Glomerular endothelial cell (primary cell): ENCODE data around the gene PBX4. TPM values are rescaled to one million over a fixed set of nuclear protein-coding genes. Genes with fewer than 3 reads are reported as not detected.
A peak's percentile ranks its signal among the peaks of the same experiment; 100 is the strongest.

ENCODE experiments used
- DNase-seq: peaks from one replicate; pipeline ENCODE4 v3.0.0-alpha.2; 2011; ENCODE audit warnings: low read depth, low spot score; ENCODE audit errors: extremely low read depth
- total RNA-seq: library from RNA; depleted of rRNA; stranded (reverse); fragments of >200 nt; gene quantifications from 2 replicates; pipeline ENCODE4 v1.2.3, GENCODE V29; 2015

PBX4 gene
- total RNA-seq, 1 donor from 2014 or later = not detected

DNA sequence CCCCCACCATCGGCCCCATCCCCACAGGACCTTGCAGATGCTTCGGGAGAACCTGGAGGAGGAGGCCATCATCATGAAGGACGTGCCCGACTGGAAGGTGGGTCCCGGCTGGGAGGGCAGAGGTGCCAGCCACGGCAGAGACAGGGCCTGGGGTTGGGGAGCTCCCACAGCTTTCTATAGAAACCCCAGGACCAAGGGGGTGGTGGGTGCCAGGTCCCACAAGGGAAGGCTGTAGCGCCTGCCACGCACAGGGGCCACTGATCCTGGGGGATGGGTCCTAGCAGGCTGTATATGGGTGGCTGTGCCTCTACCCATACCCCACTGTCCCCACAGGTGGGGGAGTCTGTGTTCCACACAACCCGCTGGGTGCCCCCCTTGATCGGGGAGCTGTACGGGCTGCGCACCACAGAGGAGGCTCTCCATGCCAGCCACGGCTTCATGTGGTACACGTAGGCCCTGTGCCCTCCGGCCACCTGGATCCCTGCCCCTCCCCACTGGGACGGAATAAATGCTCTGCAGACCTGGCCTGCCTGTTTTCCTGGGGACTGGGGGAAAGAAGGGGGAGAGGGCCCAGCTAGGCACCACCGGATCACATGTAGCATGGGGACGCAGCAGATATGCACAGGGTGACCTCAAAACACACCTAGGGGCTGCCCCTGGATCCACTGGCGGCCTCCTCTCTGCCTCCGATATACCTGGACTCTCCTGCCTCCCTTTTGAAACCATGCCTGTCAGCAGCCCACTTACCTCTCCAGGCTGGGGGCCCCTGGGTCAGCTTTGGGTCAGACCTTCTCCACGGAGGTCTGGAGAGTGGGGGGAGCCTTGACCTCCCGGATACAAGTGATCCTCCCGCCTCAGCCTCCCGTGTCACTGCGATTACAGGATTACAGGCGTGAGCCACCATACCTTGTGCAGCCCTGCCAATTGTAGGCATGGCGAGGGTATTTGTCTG, 90.5 kb downstream of the PBX4 start:
- DNase-seq = no peak

DNA sequence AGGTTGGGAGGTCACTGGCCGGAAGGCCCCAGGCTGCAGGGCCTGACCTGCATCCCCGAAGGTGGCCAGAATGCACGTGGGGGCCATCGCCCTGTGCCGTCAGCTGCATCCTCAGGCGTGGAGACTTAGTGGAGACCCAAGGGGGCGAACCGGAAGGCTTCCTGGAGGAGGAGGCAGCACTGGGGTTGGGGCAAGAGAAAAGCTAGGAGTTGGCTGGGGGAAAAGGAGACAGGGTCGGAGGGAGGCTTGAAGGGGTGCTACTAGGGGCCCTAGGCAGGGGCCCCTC, 91.2 kb downstream of the PBX4 start:
- no peak for DNase-seq

DNA sequence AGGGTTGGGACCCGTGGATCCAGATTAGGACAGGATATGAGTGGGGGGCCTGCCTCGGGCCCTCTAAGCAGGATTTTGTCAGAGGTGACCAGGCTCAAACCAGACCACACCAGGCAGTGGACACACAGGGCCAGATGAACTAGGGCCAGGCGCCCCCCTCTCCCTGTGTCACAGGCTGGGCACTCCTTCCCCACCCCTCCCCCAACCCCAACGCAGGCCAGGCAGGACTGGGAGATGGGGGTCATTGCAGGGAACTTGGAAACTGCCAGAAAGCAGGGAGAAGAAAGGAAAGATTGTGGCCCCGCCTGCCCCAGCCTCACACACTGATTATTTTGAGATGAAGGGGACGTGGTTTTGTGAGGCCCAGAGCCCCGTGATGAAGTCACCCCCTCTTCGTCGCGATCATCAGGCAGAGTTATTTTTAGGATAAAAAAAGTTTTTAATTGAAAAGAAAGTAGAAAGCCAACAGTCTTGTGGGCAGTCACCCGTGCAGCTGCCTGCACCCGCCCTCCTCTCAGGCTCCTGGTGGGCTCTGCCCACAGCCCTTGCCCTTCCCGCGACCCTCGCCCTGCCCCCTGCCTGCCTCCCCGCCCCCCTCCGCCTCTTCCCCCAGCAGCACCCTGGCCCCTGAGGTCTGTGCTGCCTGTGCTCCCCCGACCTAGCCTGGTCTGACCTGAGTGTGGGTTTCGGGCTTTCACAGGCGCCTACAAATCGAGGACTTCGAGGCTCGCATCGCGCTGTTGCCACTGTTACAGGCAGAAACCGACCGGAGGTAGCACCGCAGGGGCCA, 91.7 kb downstream of the PBX4 start:
- DNase-seq = no peak

GRCh38 chr19:19525611-19526380, 92.7 kb downstream of the PBX4 start:
- DNase-seq = no peak

DNA sequence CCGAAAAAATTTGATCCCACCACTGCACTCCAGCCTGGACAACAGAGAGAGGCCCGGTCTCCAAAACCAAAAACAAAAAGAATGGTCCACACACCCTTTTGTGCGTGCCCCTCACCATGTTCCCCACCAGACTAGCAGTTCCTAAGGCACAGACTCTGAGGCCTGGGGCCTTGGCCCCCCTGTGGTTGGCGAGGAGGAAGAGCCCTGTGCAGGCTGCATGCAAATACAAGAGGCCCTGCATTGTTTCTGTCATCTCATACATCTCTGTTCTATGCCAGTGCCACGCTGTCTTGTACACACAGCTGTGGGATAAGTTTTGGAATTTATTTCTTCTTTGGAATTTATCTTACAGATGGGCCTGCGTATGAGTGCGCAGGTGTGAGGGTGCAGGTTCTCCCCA, 94.4 kb downstream of the PBX4 start:
- no peak for DNase-seq

DNA sequence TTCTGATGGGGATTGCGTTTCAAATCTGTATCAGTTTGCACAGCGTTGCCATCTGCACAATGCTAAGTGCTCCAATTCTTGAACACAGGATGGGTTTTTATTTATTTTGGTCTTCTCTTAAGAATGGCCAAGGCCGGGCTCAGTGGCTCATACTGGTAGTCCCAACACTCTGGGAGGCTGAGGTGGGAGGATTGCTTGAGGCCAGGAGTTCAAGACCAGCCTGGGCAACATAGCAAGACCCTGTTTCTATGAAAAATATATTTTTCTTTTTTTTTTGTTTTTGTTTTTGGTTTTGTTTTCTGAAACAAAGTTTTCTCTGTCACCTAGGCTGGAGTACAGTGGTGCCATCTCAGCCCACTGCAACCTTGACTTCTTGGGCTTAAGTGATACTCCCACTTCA, 95.3 kb downstream of the PBX4 start:
- DNase-seq = no peak

DNA sequence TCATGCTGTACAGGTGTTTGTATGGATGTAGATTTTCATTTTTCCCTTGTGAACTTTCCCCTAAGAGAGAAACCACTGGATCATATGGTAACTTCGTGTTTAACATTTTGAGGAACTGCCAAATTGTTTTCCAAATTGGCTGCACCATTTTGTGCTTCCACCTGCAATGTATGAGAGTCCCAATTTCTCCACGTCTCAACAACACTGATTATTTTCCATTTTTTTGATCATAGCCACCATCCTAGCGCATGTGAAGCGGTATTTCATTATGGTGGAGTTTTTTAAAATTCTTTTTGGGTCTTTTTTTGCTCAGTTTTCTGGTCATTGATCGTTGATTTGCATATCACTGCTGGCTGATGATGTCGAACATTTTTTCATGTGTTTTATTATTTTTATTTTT, 97.5 kb downstream of the PBX4 start:
- DNase-seq = no peak

DNA sequence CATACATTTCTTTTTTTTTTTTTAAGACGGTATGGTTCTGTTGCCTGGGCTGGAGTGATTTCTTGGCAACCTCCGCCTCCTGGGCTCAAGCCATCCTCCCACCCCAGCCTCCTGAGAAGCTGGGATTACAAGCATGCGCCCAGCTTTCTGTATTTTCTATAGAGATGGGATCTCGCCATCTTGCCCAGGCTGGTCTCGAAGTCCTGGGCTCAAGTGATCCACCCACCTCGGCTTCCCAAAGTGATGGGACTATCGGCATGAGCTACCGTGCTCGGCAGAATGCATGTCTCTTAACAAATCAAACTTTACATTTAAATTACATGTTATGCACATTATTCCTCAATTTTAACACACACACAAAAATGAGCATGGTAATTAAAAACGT, 101.3 kb downstream of the PBX4 start:
- no peak for DNase-seq

DNA sequence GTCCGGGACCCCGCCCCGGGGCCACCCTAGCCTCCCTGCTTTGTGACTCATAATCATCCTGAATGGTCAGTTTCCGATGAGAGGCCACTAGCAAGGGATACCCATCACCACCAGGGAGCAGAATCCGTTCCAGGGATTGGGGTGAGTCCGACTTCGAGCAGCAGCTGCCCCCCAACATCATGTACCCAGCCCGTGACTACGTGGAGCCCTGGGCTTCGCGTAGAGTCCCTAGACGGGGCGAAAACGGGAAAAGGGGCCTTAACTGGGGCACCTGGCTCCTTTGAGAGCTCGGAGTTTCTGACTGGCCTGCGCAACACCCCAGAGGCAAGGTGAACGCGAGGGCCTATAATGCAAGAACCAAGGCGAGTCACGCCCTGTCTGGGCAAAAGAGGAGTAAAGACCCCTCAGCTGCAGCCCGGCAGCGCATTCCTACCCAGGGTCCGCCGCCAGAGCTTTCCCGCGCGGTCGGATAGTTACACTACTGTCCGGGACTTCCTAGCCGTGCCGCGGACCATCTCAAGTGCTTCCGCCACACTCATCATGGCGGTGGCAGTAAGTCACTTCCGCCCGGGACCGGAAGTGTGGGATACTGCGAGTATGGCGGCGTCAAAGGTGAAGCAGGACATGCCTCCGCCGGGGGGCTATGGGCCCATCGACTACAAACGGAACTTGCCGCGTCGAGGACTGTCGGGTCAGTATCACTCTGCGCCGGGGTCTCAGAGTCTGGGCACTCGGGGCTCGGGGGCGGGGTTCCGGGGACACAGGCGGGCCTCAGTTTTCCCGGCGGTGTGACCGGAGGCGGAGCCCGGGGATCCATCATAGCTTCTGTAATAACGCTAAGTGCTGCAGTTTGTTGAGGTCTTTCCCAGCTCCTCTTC, 102.6 kb downstream of the PBX4 start, which contains the start of gene NDUFA13:
TSS of gene NDUFA13 (plus strand) at position 584 of the 878 bp plus-strand sequence. CDS start at position 598, 14 bp downstream.
- DNase-seq = peak; percentile 67

DNA sequence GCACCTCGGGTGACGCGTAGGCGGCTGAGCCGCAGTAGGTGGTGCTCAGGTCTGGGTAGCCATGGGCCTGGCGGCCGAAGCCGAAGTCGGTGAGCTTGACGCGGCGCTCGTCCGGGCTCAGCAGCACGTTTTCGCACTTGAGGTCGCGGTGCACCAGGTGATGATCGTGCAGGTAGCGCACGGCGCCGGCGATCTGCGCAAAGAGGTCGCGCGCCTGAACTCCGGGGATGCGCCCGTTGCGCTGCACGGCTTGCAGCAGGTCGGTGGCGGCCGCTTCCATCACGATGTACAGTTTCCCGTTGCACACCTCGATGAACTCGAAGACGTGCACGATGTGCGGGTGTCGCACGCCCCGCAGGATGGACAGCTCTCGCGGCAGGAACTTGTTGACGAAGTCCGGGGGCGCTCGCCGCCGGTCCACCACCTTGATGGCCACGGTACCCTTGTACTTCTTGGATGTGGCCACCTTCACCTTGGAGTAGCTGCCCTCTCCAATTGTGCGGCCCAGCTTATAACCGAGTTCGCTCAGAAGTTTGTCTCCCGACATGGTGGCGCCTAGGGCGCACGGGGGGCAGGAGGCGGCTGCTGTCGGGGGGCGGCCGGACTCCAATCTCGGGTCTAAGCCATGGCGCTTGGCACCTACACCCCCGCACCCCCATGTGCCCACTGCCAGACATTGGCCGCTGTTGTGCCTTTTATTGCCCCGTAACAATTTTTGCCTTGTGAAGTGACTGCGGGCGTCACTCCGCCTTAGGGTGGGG, 103.4 kb downstream of the PBX4 start, which contains the start of gene TSSK6:
TSS of gene TSSK6 (minus strand) at position 668 of the 761 bp plus-strand sequence. CDS start at position 547, 121 bp downstream.
- no peak for DNase-seq

- DNase-seq = no peak
Measured at GRCh38 chr19:19514215-19514657, 104.3 kb downstream of the PBX4 start.

DNA sequence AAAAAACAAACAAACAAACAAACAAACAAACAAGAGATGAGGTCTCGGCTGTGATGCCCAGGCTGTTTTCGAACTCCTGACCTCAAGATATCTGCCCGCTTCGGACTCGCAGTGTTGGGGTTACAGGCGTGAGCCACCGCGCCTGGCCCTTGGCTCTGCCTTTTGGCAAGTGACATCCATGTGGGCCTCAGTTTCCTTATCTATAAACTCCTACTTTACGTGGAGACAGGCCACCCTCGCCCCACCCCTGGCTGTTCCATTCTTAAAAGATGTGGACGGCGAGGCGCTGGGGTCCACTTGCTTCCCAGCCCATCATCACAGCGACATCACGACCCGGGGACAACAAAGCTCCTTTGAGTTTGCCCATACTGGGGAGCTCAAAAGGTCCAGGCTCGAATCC, 104.8 kb downstream of the PBX4 start:
- no peak for DNase-seq

Other genes with a start within 250 kb of the PBX4 start
- gene GATAD2A, start 213.0 kb downstream of the PBX4 start, total RNA-seq = 97.8 and 102 TPM in 2 replicates
- 0.92 and 1.7 TPM in 2 replicates for gene TSSK6, start 103.1 kb downstream of the PBX4 start, total RNA-seq
- gene NDUFA13, start 102.5 kb downstream of the PBX4 start, total RNA-seq = 60.2 and 111 TPM in 2 replicates
- 0.53 TPM in 1 of 2 replicates, not detected in the other for gene YJEFN3, start 89.8 kb downstream of the PBX4 start, total RNA-seq
- gene CILP2, start 80.4 kb downstream of the PBX4 start, total RNA-seq = not detected in 2 replicates
- 6.2 and 7.5 TPM in 2 replicates for gene LPAR2, start 9.5 kb upstream of the PBX4 start, total RNA-seq
- 13.6 and 22.5 TPM in 2 replicates for gene GMIP, start 25.0 kb upstream of the PBX4 start, total RNA-seq
- 191 and 275 TPM in 2 replicates for gene ATP13A1, start 45.0 kb upstream of the PBX4 start, total RNA-seq
- gene ZNF101, start 50.2 kb upstream of the PBX4 start, total RNA-seq = 6.1 and 9.4 TPM in 2 replicates
- gene ZNF14, start 114.4 kb upstream of the PBX4 start, total RNA-seq = 2.5 and 5.5 TPM in 2 replicates
- 17.0 and 22.2 TPM in 2 replicates for gene ZNF506, start 203.1 kb upstream of the PBX4 start, total RNA-seq
- gene ZNF253, start 247.2 kb upstream of the PBX4 start, total RNA-seq = 6.7 and 8.3 TPM in 2 replicates